ENCODE measurements around the gene CUBN. TPM values are rescaled to one million over a fixed set of nuclear protein-coding genes. Genes with fewer than 3 reads are reported as not detected.

Gene CUBN
- total and polyA plus RNA-seq, 9 of the 15 experiments (the other 6 are each of a cell fraction or from before 2014, with no cell fraction given), result 0.04 to 0.33 (median 0.09) TPM

GRCh38 chr10:16799621-16800020 is 330.0 kb downstream of the CUBN start:
- no TSS peak for BruUV-seq (replicated peaks)
- ChIA-PET POLR2A (interaction anchor here (1.2 kb wide), 1 partner anchor 16 kb away, joined by 3 read pairs; no protein-coding TSS in a partner anchor), CTCF (ENCODE audit: low intra/inter-chr PET ratio) (no interaction called here)
- Histone ChIP-seq H3K36me3 (ENCODE audit: control insufficient read depth, insufficient read depth, low read length) (no peaks in the 10 kb centered on the region), H3K9ac (ENCODE audit: insufficient read depth in 1 of 2, low read depth in 2 of 2, low read length in 2 of 2) (no peak overlapping the region), H3K4me3 (no peak overlapping the region), H3K4me1 (replicated peaks in 1 of 2; ENCODE audit: control insufficient read depth in 2 of 2, insufficient read depth in 2 of 2, low read length in 2 of 2) (no peaks in the 10 kb centered on the region), H3K4me2 (ENCODE audit: insufficient read depth, low read length) (no peak overlapping the region), H4K20me1 (replicated peaks; ENCODE audit: control insufficient read depth, insufficient read depth, low read length) (no peaks in the 10 kb centered on the region), H3K27ac (ENCODE audit: extremely low read depth, low read depth, low read length) (no peak overlapping the region), H2AFZ (ENCODE audit: low read depth, low read length) (no peak overlapping the region), H3K79me2 (ENCODE audit: control insufficient read depth, insufficient read depth, low read length) (0 out of 3 replicates have a peak, but pooled peaks cover 4% of the 10 kb centered on the region), H3K27me3 (ENCODE audit: control insufficient read depth in 2 of 2, insufficient read depth in 2 of 2, low read length in 2 of 2) (no peaks in the 10 kb centered on the region), H3K9me1 (ENCODE audit: control insufficient read depth, insufficient read depth, low read length) (no peaks in the 10 kb centered on the region), H3K9me3 (replicated peaks; ENCODE audit: control insufficient read depth, insufficient read depth, low read depth, low read length) (no peaks in the 10 kb centered on the region)
- DNase-seq (ENCODE audit: extremely low read depth in 1 of 4, low spot score in 3 of 4) (no peak), ATAC-seq (no peak), FAIRE-seq (no peak)
- no peak for TF ChIP-seq RB1 (IDR thresholded peaks at IDR 0.05; ENCODE audit: low read depth)
- no peak for TF ChIP-seq XRCC3 (IDR thresholded peaks at IDR 0.05)
- no peak for TF ChIP-seq DIDO1 (tag; IDR thresholded peaks at IDR 0.05; ENCODE audit: low read depth)
- TF ChIP-seq BRD9 (IDR thresholded peaks at IDR 0.05; ENCODE audit: low read depth, partially characterized antibody), result no peak
- no peak for TF ChIP-seq HMBOX1 (IDR thresholded peaks at IDR 0.05)
- TF ChIP-seq GTF2E2 (tag; IDR thresholded peaks at IDR 0.05), result no peak
- no peak for TF ChIP-seq FOXM1 (IDR thresholded peaks at IDR 0.05; ENCODE audit: low read depth)
- TF ChIP-seq FOXM1 (CRISPR knock-in tag; IDR thresholded peaks at IDR 0.05; ENCODE audit: low read depth), result no peak
- no peak for TF ChIP-seq TBL1XR1 (IDR thresholded peaks at IDR 0.05; ENCODE audit: low read length in 2 of 2)
- no peak for TF ChIP-seq ZNF696 (CRISPR knock-in tag; conservative IDR thresholded peaks at IDR 0.05)
- TF ChIP-seq, protein P1, sequence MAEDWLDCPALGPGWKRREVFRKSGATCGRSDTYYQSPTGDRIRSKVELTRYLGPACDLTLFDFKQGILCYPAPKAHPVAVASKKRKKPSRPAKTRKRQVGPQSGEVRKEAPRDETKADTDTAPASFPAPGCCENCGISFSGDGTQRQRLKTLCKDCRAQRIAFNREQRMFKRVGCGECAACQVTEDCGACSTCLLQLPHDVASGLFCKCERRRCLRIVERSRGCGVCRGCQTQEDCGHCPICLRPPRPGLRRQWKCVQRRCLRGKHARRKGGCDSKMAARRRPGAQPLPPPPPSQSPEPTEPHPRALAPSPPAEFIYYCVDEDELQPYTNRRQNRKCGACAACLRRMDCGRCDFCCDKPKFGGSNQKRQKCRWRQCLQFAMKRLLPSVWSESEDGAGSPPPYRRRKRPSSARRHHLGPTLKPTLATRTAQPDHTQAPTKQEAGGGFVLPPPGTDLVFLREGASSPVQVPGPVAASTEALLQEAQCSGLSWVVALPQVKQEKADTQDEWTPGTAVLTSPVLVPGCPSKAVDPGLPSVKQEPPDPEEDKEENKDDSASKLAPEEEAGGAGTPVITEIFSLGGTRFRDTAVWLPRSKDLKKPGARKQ (CRISPR knock-in tag; IDR thresholded peaks at IDR 0.05), result no peak
- TF ChIP-seq NELFE (IDR thresholded peaks at IDR 0.05; ENCODE audit: insufficient read depth, insufficient read length), result no peak
- TF ChIP-seq GABPB1 (CRISPR knock-in tag; IDR thresholded peaks at IDR 0.05), result no peak
- in situ Hi-C loops (cut with MboI), result loop anchor here (25.0 kb wide), 2 partner anchors 912 to 1362 kb away; no protein-coding TSS in a partner anchor
- intact Hi-C loops (cut with micrococcal nuclease), result no loop called here
- WGBS (ENCODE audit: insufficient coverage, low coverage, missing lambda C conversion rate), result 67% methylated on average over 6 of the region's 8 CpGs

All from K562 (cell line).